HL-60 (cell line): ENCODE results near the gene MYO16.

ENCODE experiments used
- CTCF ChIP-seq: IDR thresholded peaks from one replicate; pipeline ENCODE4 v1.5.1; 2011; ENCODE audit warnings: low read length, control low read depth, inconsistent platforms; ENCODE audit not compliant: insufficient read depth
- POLR2AphosphoS5 ChIP-seq: IDR thresholded peaks from 2 replicates; pipeline ENCODE4 v1.6.1; 2012; ENCODE audit warnings: low read depth
- REST ChIP-seq: IDR thresholded peaks from 2 replicates; pipeline ENCODE4 v1.6.1; 2012; ENCODE audit warnings: low read depth; ENCODE audit not compliant: insufficient replicate concordance

GRCh38 chr13:109028624-109029023 lies 399.2 kb downstream of the MYO16 start:
- TF ChIP-seq CTCF (no peak), REST (no peak), POLR2AphosphoS5 (no peak)
